ENCODE data around the gene SNRPA1.
"Not testable (repeated sequence)": the region's sequence is repeated elsewhere in the genome, so short reads cannot be mapped to it uniquely, and the experiment has no call there.

The SNRPA1 gene

DNA sequence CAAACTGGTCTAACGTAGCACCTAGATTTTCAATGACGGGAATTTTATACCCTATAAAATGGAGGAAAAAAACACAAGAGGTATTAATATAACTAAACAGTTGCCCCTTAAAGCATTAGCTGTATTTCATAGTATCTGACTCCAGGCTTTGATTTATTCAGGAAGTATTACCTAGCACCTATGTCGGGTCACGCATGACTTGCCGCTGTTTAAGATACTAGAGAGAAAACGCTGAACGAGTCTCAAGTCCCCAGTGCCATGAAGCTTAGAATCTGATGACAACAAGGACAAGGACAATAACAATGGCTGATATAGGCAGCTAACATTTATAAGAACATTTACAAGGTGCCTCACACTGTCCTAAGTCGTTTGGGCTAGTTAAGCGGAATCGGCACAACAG lies 1.9 kb downstream of the SNRPA1 start:
- DNase-seq = no peak

DNA sequence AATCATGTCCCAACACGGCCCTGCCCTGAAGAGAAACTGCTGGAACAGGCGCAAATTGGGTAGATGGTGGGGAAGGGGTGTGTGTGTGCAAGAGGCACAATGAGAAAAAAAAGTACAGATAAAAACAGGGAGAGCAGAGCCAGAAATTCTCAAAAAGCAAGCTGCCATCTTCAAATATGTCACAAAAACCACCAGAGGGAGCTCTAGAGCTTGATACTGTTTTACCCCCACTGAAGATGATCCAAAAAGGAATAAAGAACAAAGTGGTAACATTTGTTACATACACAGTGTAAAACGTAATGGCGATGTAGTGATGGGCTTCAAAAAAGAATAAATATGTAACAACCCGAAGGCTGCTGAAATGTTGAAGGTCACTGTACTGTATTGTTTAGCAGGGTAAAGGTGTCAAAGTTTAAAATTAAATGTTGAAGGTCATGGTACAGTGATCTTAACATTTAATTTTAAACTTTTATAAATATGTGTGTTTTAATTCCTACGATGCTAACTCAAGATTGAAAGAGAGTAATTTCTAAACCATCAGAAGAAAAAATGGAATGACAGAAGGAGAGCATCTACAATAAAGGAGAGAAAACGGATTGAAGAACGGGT lies 6.0 kb downstream of the SNRPA1 start:
- DNase-seq = peak; percentile 51

DNA sequence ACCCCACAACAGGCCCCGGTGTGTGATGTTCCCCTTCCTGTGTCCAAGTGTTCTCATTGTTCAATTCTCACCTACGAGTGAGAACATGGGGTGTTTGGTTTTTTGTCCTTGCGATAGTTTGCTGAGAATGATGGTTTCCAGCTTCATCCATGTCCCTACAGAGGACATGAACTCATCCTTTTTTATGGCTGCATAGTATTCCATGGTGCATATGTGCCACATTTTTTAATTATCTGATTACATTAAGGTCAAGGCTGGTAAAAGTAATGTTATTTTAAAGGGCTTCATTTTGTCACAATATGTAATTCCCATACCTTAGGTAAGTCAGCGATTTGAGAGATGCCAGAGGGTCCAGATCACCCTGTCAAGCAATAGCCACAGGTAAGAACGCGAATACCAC lies 7.7 kb downstream of the SNRPA1 start:
- DNase-seq = not testable (repeated sequence)

DNA sequence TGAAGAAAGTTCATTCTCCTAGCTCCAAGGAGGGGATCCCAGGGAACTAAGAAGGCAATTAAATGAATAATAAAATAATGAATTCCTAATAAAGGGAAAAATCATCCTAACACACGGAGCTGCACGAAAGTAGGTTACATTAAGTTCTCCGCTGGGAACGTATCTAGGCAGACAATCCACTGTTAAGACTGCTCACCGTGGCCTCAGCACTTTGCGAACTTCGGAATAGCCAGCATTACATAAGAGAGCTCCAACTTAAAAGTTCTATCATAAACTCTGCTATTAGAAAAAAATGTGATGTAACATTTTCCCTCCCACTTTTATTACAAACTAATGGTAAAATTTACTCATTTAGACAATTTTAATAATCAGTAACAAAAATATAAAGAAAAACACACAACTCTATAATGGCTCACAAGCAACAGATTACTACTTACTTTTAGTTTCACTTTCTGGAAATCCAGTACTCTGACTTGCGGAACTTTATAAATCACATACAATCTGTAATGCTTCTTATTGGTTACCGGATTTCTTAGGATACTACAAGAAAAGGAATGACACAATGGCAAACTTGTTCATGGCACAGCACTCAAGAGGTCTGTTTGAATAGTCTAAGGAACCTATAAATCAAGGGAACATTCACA lies 8.5 kb downstream of the SNRPA1 start:
- DNase-seq = no peak

DNA sequence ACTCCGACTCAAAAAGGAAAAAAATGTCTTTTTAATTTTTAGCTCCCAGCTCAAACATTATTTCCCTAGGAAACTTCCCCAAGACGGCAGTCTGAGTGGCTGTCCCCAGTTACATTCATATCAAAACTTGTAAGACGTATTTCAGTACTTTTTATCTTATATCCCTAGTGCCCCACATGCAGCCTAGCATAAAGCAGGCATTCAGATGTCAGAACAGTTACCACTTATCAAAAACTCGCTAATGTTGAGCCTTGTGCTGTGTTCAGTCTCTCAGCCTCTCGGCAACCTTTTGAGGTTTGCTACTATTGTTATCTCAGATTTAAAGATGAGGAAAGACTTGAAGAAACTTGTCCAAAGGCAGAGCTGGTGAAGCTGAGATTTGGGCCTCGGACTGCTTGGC lies 11.1 kb downstream of the SNRPA1 start:
- DNase-seq = no peak

DNA sequence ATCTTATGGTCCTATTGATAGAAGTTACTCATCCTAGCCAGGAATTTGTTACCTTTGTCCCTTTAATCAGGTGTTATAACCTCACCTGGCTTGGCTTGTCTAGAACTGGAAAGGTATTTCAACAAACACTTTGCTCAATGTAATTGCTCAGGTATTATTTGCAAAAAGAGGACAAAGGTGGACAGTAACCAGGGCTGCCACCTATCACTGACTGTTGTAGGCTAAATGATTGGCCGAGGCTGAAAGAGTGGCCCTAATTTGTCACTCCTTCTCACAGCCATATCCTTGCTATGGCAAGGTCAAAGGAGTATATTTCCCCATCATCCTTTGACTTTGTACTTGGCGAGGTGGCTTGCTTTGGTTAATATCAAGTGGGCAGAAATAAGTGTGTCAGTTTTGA lies 15.0 kb downstream of the SNRPA1 start:
- no peak for DNase-seq

DNA sequence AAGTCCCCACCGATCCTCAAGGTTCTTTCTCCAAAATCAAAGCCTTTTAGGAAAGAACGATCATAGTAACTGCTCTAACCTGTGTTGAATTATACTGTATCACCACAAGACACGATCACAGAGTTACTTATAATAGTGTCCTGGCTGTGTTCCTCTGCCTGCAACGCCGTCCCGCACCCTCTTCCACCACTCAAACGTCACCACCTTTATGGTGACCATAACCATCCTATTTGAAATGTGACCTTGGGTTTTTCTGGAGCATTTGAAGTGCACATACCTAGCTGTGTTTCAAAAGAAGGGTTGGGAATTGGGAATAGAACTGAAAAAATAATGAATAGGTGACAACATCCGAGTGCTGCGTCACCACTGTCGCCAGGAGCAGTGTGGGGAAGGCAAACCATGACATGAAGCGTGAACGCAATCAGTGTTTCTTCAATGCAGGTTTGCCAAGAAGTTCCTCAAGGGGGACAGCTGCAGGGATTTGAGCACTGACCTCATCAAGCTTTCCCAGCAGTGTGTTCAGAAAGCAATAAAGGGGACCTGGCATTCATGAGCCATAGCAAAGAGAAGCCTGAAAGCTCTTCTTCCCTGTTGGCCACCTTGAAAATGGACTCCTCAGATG lies 17.0 kb downstream of the SNRPA1 start:
- no peak for DNase-seq

DNA sequence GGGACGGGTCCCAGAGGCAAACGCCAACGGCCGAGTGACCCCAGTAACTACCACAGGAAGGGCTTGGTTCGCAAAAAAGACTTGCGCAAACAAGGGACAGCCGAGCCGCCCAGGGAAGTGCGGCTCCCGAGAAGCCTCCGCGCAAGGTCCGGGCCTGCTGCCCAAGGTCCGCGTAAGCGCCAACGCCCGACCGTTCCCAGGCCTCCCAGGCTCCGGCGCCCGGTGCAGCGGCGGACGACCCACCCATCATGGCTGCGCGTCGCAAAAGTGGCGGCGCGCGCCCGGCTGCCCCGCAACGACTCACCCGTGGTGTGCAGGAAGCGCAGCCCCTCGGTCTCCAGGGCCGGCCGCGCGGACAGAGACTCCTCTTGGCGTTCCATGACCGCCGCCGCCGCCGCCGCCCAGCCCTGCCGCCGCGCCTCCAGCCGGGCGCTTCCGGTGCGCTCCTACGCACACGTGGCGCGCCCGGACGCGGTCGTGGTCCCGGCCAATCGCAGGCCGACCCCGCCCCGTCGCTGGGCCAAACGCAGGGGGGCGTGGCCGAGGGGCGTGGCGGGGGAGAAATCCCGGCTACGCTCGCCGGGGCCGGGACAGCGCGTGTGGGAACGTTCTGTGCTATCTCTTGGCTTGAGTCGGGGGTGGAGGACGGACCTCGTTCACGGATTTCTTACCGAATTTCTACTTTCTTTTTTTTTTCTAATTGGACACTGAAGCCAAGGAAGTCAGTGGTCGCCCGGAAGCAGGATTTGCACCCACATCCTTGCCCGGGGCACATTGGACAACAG lies 17.8 kb downstream of the SNRPA1 start, which contains the start of gene SELENOS:
Gene SELENOS (minus strand): TSS at position 448 of the 785 bp plus-strand sequence. CDS start 68 bp downstream, at position 380.
- peak; percentile 92 for DNase-seq

DNA sequence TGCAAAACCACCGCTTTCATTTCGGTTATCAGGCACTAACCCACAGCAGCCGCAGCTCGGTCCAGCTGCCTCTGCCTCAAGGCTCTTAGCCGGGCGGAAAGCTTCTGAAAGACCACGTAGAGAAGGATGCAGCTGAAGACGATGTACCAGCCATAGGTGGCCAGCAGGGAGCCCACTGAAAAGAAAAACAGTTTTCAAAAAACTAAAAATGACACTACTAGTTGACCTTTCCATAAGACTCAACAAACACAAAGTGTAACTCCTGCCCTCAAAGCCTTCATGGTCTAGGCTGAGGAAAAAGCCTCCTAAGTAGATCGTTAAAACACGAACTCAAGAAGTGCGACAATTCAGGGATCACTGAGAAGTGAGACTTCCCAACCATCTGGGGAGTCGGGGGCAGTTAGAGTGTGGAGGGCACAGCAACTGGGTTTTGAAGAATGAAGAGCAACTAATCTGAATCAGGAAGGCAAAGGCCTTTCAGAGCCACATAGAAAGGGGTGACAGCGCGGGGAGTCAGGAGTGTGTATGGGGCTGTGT lies 18.5 kb downstream of the SNRPA1 start:
- no peak for DNase-seq

DNA sequence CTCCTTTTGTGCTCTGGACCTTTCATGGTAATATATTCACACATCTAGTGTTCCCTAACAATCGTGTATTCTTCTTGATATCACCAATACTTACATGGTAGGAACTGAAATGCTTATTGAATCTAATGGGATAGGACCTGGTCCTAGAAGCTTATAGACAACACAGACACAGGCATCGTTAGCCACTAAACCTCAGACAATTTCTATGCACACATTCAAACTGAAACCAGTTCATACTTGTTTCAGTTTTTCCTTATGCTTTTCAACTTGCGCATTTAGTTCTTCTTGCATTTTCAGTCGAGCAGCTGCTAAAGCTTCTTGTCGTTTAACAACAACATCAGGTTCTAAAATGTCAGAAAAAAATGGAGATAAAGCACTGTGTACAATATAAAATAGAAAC lies 20.0 kb downstream of the SNRPA1 start:
- DNase-seq = no peak

DNA sequence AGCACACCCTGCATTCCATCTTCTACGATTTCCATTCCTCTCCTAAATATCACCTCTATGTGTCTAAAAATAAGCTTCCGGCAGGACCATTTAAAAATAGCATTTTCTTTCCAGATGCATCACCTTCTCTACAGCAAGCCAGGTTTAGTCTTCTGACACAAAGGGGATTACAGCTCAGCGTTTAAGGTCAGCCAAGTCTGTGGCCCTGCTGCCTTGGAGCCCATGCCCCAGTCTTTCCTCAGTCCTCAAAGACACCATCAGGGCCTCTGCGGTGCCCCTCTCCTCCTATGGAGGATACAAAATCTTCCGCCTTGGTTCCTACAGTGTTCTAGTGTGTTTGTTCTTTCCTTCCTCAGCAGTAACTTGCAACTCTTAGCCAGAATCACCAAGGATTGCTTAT lies 21.5 kb downstream of the SNRPA1 start:
- no peak for DNase-seq

DNA sequence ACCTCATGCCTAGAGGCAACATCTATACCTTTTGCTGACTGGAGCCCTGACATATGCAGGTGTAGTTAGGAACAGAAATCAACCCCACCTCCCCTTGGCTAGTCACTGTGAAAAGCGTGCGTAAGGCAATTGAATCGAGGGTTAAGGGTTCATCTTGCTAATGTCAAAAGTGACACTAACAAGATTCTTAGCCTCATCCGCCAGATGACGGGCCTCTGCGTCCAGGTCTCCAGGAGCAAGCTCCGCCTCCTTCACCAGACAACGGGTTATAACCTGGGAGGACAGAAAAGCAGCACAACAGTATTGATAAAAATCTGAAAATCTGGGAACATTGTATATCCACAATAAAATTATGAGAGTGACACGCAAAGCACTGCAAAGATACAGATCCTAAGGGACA lies 22.5 kb downstream of the SNRPA1 start:
- no peak for DNase-seq

DNA sequence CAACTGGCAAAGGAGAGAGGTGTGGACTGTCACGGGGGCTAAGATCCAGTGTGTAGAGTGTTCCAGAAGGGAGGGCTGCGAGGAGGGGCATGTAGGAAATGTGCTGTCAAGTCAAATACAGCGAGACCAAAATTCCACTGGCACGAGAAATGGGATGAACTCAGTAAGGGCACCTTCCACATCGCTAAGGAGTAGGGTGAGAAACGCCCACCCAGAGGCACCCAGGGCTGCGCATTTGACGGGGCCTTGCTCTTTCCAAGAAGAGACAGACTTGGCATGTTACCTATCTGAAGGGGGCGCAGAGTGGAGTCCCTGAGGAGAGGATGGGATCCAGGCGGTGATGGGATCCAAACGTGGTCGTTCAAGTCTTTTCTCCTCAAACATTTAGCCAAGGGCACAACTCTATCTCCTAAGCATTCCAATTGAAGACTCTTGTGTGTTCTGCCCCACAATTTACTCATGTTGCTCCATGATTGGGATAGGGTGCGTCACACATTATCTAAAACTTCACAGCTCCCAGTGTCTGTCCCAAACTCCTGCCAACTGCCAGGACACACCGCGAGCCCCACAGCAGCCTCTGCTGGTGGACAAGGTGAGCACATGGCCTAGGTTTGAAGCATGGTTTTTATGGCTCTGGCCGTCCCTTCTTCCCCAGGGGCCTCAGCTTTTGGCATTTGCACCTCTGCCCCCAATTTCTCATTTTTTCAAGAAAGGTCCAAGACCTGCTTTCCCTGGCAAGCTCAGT lies 25.4 kb downstream of the SNRPA1 start:
- no peak for DNase-seq

DNA sequence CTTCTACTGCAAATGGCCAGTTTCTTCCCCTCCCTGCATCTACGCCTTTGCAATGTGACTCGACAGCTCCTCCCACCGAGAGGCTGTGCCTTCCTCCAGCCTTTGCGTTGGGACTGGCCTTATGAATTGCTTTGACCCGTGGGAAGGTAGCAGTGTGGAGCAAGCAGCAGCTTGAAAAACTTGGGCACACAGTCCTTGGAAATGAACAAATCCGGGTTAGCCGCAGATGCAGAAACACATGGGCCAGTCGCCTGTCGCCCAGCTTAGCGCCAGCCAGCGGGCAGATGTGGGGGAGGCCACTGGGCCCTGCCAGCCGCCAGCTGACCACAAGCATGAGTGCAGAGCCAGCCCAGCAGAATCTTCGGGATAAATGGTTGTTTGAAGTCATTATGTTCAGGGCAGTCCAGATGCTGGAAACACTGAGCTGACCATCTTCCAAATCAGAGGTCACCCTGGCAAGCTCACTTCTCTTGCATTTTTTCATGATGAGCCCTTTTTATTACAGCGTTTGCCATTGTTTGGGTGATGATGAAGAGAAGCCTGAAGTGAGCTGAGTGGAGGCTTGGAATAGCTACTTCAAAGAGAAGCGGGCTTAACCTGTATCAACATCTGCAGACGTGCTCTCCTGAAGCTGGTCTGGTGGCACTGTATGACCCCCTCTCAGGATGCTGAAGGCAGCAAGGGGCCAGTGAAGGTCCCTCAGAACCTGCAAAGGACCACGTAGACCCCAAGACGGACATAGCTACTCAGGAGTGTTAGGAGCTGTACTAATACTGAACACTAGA lies 27.5 kb downstream of the SNRPA1 start:
- DNase-seq = peak; percentile 47

DNA sequence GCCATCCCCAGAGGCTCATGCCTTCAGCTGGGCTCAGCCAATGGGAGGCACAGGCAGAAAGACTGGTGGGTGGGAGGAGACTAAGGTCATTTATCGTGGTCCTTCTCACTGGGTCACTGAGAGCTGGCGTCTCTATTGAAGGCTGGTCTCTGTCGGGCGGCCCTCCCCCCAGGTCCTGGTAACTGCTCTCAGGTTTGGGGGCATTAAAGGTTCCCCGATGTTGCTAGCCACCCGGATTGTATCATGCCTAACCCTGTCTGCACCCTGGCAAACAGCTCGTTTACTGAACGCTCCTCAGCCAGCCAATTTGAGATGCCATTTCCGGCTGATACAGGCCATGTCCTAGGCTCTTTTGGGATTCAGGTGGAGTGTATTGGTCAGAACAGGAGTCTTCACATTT lies 28.3 kb downstream of the SNRPA1 start:
- DNase-seq = no peak

DNA sequence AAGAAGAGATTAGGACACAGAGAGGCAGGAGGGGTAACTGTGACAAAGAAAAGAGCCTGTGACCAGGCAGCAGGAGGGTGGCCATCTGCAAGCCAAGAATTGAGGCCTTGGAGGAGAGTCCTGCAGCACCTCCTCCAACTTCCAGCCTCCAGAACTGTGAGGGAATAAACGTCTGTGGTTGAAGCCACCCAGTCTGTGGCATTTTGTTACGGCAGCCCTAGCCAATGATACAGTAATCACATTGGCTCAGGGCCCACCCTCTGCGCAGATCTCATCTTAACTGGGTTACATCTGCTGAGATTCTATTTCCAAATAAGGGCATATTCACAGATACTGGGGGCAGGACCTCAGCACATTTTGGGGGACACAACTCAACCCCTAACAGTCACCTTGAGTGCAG lies 29.0 kb downstream of the SNRPA1 start:
- peak; percentile 80 for DNase-seq

DNA sequence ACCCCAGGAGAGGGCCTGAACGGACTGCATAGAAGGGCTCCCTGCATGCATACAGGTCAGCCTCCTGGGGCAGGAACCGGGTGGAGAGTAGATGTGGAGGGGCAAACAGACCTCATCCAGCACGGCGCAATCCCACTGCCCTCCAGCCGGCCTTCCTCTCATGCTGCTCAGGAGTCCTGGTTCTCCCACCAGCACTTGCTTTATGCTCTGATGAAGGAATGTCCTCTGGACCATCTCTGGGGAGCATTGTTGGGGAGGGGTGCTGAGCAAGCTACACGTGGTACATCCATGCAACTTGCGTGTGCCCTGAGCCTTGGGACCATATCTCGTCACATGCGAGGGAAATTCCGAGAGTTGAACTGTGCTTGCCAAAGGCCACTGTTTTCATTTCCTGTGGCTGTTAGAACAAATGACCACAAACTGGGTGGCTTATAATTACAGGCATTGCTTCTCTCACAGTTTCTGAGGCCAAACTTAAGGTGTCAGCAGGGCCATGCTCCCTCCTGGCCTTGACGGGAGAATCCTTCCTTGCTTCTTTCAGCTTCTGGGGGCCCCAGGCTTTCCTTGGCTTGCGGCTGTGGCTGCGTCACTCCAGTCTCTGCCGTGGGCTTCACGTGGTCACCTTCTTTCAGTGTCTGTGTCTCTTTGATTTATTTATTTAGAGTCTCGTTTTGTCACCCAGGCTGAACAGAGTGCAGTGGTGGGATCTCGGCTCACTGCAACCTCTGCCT lies 30.0 kb downstream of the SNRPA1 start:
- DNase-seq = no peak

DNA sequence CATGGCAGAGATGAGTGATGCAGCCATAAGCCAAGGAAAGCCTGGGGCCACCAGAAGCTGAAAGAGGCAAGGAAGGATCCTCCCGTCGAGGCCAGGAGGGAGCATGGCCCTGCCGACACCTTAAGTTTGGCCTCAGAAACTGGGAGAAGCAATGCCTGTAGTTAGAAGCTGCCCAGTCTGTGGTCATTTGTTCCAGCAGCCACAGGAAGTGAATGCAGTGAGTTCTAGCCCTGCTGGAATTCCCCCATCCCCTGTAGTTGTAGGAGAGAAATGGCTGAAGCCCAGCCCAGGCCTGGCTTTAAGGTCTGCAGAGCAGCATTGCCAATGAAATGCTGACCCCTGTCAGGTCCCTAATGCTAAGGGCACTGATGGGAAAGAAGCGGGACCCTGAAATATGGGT lies 31.0 kb downstream of the SNRPA1 start:
- DNase-seq = no peak

DNA sequence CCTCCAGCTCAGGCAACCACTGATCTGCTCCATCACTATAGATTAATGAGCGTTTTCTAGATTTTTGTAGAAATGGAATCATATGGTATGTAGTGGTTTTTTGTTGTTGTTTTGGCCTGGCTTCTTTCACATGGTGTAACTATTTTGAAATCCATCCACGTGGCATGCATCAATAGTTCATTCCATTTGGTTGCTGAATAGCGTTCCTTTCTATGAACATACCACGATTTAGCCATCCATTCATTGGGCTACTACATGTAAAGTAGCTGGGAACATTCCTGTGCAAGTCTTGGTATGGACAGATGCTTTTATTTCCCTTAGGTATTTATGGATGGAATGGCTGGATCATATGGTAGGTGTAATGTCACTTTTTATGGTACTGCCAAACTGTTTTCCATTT lies 32.5 kb downstream of the SNRPA1 start:
- DNase-seq = peak; percentile 31

DNA sequence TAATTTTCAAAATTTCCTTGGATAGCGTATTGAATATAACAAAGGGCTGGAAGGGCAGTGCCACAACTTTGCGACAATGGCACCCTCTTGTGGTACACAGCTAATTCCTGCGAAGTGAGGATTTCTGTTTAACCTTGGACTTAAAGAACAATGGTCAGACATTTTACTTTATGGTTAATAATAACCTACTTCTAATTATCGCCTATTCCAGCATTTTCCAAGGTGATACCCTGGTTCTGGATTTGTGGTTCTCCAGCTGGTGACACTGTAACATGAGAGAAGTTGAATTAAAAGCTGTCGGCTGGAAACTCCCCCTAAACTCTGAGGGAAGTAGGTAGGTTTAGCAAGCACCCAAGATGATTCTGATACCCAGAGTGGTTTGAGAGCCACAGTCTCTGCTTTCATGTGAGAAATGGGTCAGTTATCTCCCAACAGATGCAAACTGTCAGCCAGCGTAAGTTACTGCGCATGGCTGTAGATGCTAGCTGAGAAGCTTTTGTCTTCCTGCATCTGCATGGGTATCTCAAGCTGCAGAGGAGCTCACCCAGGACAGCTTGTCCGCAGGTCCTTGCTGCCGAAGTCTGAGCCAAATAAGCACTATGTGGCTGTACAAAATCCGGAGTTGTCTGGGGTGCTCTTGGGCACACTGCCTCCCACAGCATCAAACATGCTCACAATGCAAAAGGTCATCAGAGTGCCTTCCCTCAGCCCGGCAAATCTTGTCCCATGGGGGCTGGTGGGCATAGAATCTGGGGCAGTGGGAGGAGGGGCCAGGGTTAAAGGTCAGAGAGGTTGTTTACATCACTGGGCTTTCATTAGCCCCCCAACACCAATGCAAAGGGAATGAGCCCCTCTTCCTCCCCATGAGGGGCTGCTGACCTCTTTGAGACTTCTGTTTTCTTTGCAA lies 36.6 kb downstream of the SNRPA1 start:
- peak; percentile 73 for DNase-seq

All from fibroblast of skin of scalp (primary cell).